Fibroblast of skin of right biceps (primary cell): Measurements from ENCODE around the gene CDK18.
A peak's percentile ranks its signal among the peaks of the same experiment; 100 is the strongest.

Experiments used
- DNase-seq: peaks from one replicate; pipeline ENCODE4 v3.0.0-alpha.2; 2013

CDK18 gene

DNA sequence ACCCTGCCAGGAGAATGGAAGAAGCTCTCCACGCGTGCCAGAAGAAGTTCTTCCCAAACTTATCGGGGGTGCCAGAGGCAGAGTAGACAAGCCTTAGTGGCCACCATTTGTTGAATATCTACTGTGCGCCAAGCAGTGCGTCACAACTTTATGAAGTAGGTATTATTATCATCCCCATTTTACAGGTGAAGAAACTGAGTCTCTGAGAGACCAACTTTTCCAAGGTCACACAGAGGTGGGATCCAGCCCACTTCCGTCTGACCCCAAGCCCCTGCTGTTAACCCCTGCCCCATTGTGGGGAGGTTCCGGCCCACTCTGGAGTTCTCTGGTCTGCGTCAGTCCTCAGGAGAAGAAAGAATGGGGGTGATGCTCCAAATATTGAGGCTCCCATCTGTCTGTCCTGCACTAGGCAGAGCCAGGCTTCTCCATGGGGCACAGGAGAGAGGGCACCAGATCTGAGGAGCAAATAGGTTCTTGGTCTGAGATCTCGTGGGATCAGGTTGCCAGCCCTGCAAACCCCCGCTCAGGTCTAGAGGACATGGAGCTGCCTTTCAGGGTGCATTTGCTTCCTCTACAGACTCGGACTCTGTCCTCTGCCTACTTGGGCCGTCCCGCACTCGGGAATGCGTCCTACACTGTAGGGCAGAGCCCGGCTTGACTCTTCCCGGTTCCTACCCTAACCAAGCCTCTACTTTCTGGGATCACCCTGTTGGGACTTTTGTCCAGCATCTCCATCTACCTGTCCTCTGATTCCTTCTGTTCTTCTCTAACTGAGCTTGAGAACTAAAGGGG, 2.1 kb downstream of the CDK18 start:
- no peak for DNase-seq

DNA sequence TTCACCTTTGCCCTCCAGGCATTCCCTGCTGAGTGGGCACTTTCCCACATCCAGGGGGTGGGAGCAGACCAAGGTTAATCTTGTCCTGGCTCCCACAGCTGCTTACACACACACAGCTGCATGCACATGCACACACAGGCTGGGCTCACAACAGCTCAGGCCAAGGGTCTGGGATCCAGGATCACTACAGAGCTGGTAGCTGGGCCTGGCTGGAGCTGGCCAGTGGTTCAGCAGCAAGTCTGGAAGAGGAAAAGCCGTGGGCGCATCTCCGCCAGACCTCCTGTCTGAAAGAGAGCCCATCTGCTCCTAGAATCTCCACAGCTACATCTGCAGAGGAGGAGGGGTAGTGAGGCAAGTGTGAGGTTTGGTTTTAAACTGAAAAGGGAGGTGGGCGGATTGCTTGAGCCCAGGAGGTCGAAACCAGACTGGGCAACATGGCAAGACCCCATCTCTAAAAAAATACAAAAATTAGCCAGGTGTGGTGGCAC, 3.8 kb downstream of the CDK18 start:
- DNase-seq = no peak

GRCh38 chr1:205510308-205510950, 6.0 kb downstream of the CDK18 start:
- no peak for DNase-seq

DNA sequence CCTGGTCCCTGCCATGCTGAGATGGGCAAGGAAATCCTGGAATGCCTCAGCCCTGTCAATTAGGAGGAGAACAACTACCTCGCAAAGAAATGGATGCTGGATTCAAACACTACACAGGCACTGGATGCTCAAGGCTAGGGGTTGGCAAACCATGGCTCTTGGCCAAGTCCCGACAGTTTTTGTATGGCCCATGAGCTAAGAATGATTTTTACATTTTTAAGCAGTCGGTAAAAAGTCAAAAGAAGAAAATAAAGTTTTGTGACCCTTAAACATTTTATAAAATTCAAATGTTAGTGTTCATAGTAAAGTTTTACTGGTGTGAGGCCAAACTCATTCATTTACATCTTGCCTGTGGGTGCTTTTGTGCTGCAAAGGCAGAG, 6.5 kb downstream of the CDK18 start:
- no peak for DNase-seq

GRCh38 chr1:205512059-205513045, 7.9 kb downstream of the CDK18 start:
- no peak for DNase-seq

DNA sequence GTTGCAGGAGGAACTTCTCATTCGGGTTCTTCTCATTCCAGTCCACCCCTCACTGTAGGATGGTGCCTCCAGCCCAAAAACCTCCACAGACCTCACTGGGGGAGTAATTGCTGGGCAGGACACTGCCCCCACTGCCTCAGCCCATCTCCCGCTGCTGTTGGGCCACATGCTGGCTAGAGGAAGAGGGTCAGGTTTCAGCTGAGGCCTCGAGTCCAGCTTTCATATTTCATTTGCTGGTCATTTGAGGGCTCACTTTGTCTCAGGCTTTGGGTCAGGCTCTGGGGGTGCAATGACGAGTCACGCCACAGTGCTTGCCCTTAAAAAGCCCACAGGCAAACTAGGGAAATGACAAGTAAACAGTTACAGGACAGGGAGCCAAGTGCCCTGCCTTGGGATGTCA, 9.3 kb downstream of the CDK18 start:
- no peak for DNase-seq

- no peak for DNase-seq
Measured at GRCh38 chr1:205514211-205515142, 10.0 kb downstream of the CDK18 start.

DNA sequence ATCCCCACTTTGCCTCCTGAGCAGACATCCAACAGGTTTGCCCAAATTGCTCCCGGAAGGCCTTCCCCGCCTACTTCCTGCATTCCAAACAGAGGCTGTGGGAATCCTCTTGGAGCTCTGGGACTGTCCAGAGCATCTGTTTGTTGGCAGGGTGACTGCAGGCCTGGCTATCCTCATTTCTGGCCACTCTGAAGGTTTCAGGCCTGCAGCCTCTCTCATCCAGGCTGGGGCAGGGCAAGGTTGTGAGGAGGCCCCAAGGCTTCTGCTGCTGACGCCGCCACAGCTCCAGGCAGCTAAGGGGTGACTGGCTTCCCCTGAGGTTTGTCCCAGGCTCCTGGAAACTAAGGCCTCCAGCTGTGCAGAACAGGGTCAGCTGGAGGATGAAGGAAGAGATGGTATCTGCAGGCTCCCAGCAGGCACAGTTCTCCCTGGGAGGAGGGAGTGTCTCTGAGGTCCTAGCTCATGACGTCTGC, 11.3 kb downstream of the CDK18 start:
- no peak for DNase-seq

GRCh38 chr1:205516362-205516761, 11.9 kb downstream of the CDK18 start:
- no peak for DNase-seq

- no peak for DNase-seq
Measured at GRCh38 chr1:205517288-205517687, 12.8 kb downstream of the CDK18 start.

DNA sequence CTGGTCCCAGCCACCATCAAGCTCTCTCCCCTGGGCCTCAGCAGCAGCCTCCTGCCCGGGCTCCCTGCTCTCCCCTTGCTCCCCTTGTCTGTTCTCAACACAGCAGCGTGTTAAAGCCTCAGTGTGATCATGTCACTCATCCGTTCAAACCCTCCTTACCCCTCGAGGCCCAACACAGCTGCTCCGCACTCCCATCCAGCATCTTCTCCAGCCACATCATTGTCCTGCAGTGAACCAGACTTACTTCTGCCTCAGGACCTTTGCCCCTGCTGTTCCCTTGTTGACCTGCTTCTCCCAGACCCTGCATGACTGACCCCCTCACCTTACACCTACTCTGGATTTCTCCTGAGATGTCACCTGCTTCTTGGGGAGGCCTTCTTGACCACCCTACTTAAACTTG, 13.3 kb downstream of the CDK18 start:
- DNase-seq = no peak

DNA sequence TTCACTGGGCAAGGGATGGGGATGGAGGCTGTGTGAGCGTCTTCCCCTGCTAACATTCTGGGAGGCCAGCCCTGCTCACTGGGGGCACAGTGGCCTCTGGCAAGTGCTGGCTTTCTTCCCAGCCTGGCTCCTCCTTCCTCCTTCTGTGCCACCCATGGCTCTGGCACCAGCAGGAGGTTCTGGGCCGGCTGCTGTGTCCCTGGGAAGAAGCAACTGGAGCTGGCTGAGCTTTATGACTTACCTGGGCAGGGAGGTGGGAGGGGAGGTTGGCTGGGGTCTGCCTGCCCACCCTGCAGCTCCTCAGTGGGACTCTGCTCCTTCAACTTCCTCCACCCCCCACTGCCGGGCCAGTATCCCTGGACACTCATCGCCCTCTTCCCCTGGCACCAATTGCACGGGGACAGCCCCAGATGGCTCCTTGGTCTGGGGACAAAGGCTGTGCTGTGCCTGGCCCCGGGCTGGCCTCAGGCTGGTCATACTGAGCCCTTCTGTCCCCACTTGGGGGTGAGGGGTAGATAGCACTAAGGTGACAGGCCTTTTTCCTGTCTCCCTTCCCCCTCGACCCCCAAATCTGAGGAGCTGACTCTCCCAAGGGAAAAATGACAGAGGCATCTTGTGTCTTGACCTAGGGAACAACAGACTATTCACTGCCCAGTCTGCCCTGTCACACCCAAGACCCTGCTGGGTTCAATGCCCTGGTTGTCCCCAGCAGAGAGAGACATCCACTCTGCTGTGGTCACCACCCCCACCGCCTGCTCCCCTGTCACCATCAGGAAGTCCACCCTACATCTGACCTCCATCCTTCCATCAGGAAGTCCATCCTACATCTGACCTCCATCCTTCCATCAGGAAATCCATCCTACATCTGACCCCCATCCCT, 14.4 kb downstream of the CDK18 start:
- DNase-seq = no peak

GRCh38 chr1:205519541-205520131, 15.2 kb downstream of the CDK18 start:
- no peak for DNase-seq

- no peak for DNase-seq
Measured at GRCh38 chr1:205520709-205521108, 16.2 kb downstream of the CDK18 start.

DNA sequence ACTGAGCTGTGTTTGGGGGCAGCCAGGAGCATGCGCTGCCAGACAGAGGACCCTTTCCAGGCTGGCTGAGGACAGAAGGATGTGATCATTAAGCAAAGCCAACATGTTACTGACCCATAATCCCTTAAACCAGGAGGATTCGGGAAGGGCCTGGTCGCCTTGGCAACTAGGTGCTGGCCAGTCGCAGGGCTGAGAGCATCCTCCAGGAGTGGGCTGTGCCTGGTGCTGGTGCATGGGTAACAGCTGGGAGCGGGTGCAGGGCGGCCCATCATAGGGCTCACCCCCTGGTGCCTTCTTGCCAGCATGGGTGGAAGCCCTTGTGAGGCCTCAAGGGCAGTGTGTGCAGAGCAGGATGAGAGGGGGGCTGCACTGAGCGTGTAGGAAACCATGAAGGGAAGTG, 17.2 kb downstream of the CDK18 start:
- no peak for DNase-seq

- DNase-seq = no peak
Measured at GRCh38 chr1:205522692-205523091, 18.2 kb downstream of the CDK18 start.

DNA sequence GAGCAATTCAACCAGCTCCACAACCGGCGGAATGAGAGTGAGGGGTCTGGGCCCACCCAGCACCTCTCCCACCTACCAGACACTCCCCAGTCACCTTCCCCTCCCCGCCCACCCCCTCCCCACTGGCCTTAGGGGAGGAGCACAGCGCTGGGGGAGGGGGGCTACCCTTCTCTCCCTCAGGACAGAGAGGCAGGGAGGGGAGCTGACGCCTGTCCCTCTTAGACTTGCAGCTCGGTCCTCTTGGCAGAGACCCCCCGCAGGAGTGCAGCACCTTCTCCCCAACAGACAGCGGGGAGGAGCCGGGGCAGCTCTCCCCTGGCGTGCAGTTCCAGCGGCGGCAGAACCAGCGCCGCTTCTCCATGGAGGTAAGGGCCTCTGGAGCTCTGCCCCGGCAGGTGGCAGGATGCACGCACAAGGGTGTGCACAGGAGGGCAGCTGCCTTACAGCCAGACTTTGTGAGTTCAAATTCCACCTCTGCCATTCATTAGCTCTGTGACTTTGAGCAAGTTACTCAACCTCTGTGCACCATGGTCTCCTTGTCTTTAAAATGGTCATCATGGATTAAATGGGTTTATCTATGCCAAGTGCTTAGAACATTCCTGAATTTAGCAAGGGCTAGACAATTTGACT, 18.9 kb downstream of the CDK18 start:
- DNase-seq = no peak

DNA sequence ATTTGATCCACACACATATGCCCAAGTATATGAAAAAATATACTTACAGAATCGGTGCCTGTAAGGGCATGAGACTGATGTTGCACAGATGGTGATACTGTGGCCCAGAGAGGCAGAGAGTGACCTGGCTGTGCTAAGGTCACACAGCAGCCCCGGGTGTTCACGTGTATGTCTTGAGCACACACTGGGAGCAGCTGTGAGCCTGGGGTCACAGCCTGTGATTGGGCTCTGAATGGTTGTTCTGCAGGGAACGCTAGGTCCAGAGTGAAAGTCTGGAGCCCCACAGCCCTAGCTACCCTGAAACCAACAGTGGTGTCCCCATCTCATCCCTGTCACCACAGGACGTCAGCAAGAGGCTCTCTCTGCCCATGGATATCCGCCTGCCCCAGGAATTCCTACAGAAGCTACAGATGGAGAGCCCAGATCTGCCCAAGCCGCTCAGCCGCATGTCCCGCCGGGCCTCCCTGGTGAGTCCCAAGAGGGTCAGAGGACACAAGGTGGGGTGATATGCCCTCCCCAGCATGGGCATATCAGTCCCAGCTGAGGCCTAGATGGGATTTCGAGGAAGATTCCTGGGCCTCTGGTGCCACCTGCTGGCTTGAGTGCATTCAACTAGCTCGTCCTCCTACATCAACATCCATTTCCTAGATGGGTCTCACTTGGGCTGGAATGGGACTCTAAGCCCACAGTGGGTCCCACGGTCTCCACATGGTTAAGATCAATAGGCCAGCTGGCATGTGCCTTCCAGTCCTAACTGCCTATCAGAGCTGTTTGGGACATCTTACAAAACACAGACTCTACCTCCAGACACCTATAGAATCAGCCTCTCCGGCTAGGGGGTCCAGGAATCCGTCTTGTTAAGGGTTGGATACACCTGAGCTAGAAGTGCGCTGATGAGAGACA, 19.7 kb downstream of the CDK18 start:
- peak; percentile 58 for DNase-seq

DNA sequence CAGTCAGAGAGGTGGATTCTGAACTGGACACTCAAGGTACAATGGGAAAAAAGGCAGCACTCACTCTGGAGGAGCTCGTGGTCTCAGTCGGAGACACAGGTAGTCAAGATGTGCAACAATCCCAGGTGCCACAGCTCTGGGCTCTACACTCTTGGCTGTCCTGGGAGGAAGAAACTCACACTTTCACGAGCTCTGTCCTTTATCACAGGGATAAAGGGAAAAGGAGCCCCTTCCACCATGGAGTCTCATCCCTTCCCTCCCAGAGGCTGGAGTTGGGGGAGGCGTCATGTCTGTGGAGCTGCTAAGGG, 20.3 kb downstream of the CDK18 start:
- DNase-seq = no peak
